Measurements from ENCODE around the gene MGA.
A peak's percentile ranks its signal among the peaks of the same experiment; 100 is the strongest.

DNA sequence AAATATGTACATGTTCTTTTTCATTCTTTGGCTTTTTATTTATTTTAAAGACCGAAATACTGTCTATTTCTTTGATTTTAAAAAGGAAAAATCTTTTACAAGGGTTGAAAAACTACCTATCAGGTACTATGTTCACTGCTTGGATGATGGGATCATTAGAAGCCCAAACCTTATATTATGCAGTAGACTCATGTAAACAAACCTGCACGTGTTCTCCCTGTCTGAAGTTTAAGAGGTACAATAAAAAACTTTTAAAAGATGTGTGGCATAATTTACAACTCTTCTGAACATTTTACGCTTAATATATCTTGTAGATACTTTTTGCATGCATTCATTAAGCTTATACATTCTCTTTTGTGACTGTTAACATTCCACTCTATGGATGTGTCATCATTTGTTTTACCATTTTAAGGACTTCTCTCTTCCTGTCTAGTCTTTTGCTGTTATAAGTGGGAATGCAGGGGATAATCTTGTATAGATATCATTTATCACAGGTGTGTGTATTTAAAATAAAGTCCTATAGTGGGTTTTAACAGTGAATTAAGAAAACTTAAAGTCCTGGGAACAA is 6.2 kb downstream of the MGA start:
- TF ChIP-seq, protein P1, sequence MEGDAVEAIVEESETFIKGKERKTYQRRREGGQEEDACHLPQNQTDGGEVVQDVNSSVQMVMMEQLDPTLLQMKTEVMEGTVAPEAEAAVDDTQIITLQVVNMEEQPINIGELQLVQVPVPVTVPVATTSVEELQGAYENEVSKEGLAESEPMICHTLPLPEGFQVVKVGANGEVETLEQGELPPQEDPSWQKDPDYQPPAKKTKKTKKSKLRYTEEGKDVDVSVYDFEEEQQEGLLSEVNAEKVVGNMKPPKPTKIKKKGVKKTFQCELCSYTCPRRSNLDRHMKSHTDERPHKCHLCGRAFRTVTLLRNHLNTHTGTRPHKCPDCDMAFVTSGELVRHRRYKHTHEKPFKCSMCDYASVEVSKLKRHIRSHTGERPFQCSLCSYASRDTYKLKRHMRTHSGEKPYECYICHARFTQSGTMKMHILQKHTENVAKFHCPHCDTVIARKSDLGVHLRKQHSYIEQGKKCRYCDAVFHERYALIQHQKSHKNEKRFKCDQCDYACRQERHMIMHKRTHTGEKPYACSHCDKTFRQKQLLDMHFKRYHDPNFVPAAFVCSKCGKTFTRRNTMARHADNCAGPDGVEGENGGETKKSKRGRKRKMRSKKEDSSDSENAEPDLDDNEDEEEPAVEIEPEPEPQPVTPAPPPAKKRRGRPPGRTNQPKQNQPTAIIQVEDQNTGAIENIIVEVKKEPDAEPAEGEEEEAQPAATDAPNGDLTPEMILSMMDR (conservative IDR thresholded peaks at IDR 0.05) = 0 out of 2 replicates have a peak, but pooled peaks have one; percentile 3
- TF ChIP-seq ZFX (IDR thresholded peaks at IDR 0.05) = no peak

Measured in C4-2B (cell line).